GM21619 (cell line): ENCODE measurements around the gene ELAC2.

Experiments used
- ATAC-seq: cut with Tn5 transposase; IDR thresholded peaks from one replicate; pipeline ENCODE4 v1.9.1; 2021; ENCODE audit not compliant: unreplicated experiment

Gene ELAC2

DNA sequence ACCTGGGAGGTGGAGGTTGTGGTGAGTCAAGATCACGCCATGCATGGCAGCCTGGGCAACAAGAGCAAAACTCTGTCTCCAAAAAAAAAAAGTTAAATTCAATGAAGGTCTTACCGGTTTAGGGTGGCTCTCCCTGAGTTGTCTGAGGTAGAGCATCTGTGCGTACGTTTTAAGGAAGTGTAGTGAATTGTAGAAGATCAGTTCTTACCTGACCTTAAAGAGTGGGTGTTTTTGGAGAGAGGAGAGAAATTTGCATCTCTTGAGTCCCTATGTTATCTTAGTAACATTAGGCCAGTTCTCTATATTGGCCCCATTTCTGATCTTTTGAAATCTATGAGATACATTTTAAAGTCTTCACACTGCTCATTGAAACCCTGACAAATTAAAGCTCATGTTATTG, 56.2 kb downstream of the ELAC2 start:
- ATAC-seq: no peak

DNA sequence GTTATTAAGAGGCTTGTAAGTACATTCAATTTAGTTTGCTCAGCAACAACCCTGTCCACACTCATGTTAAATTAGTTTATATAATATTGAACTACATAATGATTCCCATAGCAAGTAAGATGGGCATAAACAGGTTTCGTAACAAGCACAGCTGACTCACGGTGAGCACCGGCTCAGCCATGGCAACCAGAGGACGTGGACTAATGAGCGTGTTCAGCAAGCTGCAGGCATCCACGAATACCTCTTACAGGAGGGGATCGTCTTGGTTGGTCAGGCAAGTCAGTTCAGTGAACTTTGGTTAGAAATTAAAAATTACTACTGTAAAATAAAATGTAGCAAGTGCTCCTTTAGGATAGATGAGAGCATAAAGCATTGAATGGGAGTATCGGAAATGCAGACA, 58.4 kb downstream of the ELAC2 start:
- no peak for ATAC-seq

DNA sequence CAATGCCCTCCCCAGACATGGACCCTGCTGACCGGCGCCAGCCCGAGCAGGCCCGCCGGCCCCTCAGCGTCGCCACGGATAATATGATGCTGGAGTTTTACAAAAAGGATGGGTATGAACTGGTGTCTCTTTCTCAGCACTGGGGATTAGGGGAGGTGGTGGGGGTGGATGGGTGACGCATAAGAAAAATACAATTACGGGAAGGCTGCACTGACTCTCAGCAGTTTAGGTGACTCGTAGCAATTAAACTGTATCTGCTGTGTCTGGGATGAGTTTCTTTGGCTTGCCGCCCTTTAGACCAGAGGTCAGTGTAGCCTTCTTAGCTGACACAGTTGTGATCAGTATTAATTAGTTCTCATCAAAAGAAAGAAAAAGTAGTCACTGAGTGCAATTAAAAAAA, 59.0 kb downstream of the ELAC2 start:
- no peak for ATAC-seq

DNA sequence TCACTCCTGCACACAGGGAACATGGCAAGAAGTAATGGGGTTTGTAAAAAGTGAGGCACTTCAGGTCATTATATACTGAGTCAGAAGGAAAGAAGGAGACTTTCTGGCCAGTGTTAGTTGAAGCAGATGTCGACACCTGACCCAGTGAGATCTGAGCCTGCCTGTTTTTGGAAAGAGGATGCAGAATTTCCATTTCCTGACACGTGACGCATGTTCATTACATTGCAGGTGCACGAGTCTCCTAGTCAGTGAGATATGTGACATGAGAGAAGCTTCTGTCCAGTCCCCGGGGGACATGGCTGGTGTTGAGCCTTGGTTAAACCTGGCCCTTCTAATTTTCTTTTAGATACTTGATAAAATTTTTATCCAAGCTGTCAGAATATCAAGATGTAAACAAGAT, 62.3 kb downstream of the ELAC2 start:
- ATAC-seq: no peak

DNA sequence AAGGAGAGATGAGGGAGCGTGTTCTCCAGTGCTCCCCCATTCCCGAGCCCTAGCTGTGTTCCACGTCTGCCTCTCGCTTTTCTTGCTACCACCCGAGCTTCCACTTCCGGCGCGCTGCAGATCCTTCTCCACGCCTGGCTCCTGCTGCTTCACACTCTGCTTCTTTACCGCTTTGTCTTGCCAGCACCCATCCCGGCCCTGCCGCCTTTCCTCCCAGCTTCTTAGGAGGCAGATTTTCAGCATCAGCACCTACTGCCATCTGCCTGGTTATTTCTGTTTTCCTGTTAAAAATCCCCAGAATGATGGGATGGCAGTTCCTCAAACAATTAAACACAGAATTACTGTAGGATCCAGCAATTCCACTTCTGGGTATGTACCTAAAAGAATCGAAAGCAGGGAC, 64.7 kb downstream of the ELAC2 start:
- no peak for ATAC-seq

DNA sequence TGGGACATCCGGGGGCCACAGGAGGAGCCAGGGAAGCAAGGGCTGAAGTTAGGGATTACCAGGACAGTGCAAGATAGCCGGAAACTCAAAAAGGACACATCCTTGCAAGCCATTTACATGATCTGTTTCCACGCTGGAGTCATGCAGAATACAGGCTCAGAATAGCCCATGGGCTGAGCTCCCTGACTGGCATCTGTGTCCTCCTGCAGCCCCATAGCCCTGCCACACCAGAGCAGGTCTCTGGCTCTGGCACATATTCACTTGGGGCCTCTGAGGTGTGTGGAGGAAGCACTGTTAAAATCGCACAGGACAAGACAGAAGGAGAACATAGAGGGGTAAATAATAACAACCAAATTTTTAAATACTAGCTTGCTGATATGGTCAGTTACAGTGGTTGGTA, 65.8 kb downstream of the ELAC2 start:
- no peak for ATAC-seq

DNA sequence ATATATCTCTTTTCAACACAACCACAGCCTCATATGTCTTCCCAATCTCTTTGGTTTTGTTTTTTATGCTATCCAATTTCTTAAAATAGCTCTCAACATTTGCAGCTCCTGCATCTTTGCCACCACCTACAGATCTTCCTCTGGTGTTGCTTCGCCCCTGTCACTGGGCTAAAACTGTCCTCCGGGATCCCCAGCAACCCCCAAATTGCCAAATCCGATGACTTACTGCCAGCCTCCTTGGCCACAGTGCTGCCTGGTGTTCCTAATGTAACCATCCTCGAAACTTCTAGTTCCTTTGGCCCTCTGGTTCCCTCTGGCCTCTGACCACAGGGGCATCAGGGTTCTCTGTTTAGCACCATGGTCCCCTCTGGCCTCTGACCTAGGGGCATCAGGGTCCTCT, 70.8 kb downstream of the ELAC2 start:
- no peak for ATAC-seq
